ENCODE results near the gene EVI5L. TPM values are rescaled to one million over a fixed set of nuclear protein-coding genes. Genes with fewer than 3 reads are reported as not detected.
"Not testable (repeated sequence)": the region's sequence is repeated elsewhere in the genome, so short reads cannot be mapped to it uniquely, and the experiment has no call there.

Gene EVI5L
- total RNA-seq, 2 donors from 2014 or later = 24.0 to 25.7 TPM

DNA sequence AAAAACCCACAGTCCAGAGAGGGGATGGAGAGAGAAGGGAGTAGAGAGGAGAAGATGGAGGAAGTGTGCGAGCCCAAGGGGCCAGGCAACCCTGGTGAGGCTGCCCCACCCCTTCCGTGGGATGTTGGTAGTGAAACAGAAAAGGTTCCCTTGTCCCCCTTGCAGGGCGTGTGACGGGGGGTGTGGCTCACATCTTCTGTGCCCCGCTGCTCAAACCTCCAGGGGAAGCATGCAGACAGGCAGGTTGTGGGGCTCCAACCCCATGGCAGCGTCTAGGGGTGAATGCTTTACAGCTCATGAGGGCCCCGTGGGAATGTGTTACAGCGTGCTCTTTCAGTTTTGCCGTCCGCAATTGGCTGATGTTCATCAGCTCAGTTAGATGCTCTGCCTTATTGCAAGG lies 14.7 kb upstream of the EVI5L start:
- H3K4me1 ChIP-seq (replicated peaks) = no peaks in the 10 kb centered on the region
- TF ChIP-seq POLR2A (IDR thresholded peaks at IDR 0.05) (no peak), POLR2AphosphoS5 (IDR thresholded peaks at IDR 0.05) (no peak)
- TF ChIP-seq, protein P1, sequence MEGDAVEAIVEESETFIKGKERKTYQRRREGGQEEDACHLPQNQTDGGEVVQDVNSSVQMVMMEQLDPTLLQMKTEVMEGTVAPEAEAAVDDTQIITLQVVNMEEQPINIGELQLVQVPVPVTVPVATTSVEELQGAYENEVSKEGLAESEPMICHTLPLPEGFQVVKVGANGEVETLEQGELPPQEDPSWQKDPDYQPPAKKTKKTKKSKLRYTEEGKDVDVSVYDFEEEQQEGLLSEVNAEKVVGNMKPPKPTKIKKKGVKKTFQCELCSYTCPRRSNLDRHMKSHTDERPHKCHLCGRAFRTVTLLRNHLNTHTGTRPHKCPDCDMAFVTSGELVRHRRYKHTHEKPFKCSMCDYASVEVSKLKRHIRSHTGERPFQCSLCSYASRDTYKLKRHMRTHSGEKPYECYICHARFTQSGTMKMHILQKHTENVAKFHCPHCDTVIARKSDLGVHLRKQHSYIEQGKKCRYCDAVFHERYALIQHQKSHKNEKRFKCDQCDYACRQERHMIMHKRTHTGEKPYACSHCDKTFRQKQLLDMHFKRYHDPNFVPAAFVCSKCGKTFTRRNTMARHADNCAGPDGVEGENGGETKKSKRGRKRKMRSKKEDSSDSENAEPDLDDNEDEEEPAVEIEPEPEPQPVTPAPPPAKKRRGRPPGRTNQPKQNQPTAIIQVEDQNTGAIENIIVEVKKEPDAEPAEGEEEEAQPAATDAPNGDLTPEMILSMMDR (IDR thresholded peaks at IDR 0.05) = no peak
- no peak overlapping the region for H3K4me3 ChIP-seq
- H3K27me3 ChIP-seq (replicated peaks; ENCODE audit: insufficient read depth) = no peaks in the 10 kb centered on the region
- no peaks in the 10 kb centered on the region for H3K36me3 ChIP-seq
- H3K27ac ChIP-seq = no peak overlapping the region
- WGBS = 23% methylated on average over 10 of the region's 10 CpGs
- intact Hi-C loops (cut with DNase I) = no loop called here
- DNase-seq (ENCODE audit: low spot score) = no peak
- H3K9me3 ChIP-seq = no peaks in the 10 kb centered on the region

DNA sequence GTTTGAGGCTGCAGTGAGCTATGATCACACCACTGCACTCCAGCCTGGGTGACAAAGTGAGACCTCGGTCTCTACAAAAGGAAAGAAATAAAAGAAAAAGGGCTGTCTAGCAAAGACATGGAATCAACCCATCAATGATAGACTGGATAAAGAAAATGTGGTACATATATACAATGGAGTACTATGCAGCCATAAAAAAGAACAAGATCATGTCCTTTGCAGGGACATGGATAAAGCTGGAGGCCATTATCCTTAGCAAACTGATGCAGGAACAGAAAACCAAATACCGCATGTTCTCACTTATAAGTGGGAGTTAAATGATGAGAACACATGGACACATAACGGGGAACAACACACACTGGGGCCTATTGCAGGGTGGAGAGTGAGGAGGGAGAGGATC lies 14.0 kb upstream of the EVI5L start:
- H3K36me3 ChIP-seq; H3K27ac ChIP-seq; H3K4me1 ChIP-seq (replicated peaks); H3K4me3 ChIP-seq; H3K9me3 ChIP-seq; intact Hi-C loops (cut with DNase I); H3K27me3 ChIP-seq (replicated peaks; ENCODE audit: insufficient read depth); DNase-seq (ENCODE audit: low spot score): not testable (repeated sequence)
- 95% methylated on average over 3 of the region's 3 CpGs for WGBS

DNA sequence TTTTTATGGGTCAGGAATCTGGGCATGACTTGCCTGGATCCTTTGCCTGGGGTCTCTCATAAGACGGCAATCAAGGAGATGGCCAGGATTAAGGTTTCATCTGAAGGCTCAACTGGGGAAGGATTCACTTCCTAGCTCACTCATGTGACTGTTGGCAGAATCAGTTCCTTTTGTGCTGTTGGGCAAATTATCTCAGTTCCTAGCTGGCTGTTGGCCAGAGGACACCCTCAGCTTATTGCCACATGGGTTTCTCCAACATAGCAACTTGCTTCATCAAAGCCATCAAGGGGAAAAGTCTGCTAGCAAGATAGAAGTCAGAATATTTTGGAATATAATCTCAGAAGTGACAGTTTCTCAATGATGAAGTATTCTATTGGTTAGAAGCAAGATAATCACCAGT lies 12.2 kb upstream of the EVI5L start:
- H3K9me3 ChIP-seq = no peaks in the 10 kb centered on the region
- no peak for DNase-seq (ENCODE audit: low spot score)
- no peaks in the 10 kb centered on the region for H3K4me1 ChIP-seq (replicated peaks)
- TF ChIP-seq POLR2AphosphoS5 (IDR thresholded peaks at IDR 0.05) = no peak
- no peak for TF ChIP-seq POLR2A (IDR thresholded peaks at IDR 0.05)
- TF ChIP-seq, protein P1 (IDR thresholded peaks at IDR 0.05) = no peak
- 93% methylated on average over 1 of the region's 1 CpG for WGBS
- H3K36me3 ChIP-seq = no peaks in the 10 kb centered on the region
- no peak overlapping the region for H3K4me3 ChIP-seq
- intact Hi-C loops (cut with DNase I) = no loop called here
- H3K27me3 ChIP-seq (replicated peaks; ENCODE audit: insufficient read depth) = no peaks in the 10 kb centered on the region
- H3K27ac ChIP-seq = no peak overlapping the region

DNA sequence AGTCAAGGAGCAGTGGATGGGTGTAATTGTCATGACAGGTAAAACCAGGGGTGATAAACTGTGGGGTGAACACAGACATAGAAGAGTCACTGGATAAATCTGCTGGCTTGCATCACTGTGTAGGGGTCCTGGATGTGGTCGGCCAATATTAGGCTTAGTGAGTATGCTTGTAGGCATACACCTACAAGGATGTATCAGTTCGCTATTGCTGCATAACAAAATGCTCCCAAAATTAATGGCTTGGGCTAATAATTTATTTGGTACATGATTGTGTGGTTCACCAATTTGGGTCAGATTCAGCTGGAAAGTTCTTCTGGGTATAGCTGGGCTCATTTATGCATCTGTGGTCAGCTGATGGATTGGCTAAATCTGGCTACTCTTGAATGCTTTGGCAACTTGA lies 11.2 kb upstream of the EVI5L start:
- WGBS = 46% methylated on average over 2 of the region's 2 CpGs
- TF ChIP-seq POLR2A (IDR thresholded peaks at IDR 0.05) (no peak), POLR2AphosphoS5 (IDR thresholded peaks at IDR 0.05) (no peak)
- TF ChIP-seq, protein P1 (IDR thresholded peaks at IDR 0.05) = no peak
- no peaks in the 10 kb centered on the region for H3K4me1 ChIP-seq (replicated peaks)
- intact Hi-C loops (cut with DNase I) = no loop called here
- H3K4me3 ChIP-seq = no peak overlapping the region
- H3K27me3 ChIP-seq (replicated peaks; ENCODE audit: insufficient read depth) = no peaks in the 10 kb centered on the region
- H3K9me3 ChIP-seq = no peaks in the 10 kb centered on the region
- DNase-seq (ENCODE audit: low spot score) = no peak
- no peak overlapping the region for H3K27ac ChIP-seq
- no peaks in the 10 kb centered on the region for H3K36me3 ChIP-seq

DNA sequence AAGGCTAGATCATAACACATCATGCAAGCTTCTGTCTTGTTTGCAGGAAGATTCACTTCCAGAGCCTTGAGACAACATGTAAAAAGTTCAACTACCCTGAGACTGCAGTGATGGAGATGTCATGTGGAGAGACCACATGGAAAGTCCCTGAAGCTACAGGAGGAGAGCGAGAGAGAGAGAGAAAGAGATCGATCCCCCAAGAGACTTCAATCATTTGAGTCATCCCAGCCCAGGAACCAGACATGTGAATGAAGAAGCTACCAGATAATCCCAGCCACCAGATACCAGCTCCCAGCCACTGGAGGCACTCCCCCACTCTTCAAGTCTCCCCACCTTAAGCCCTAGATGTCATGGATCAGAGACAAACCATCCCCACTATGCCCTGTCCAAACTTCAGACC lies 10.7 kb upstream of the EVI5L start:
- H3K36me3 ChIP-seq = no peaks in the 10 kb centered on the region
- WGBS = 76% methylated on average over 2 of the region's 2 CpGs
- intact Hi-C loops (cut with DNase I) = no loop called here
- no peaks in the 10 kb centered on the region for H3K4me1 ChIP-seq (replicated peaks)
- no peak overlapping the region for H3K27ac ChIP-seq
- H3K4me3 ChIP-seq = no peak overlapping the region
- H3K27me3 ChIP-seq (replicated peaks; ENCODE audit: insufficient read depth) = no peaks in the 10 kb centered on the region
- TF ChIP-seq POLR2AphosphoS5 (IDR thresholded peaks at IDR 0.05) = no peak
- TF ChIP-seq, protein P1 (IDR thresholded peaks at IDR 0.05) = no peak
- no peak for TF ChIP-seq POLR2A (IDR thresholded peaks at IDR 0.05)
- no peaks in the 10 kb centered on the region for H3K9me3 ChIP-seq
- no peak for DNase-seq (ENCODE audit: low spot score)

Data from prostate gland (tissue), 2 donors.